ENCODE measurements around the gene ZEB2.

- TF ChIP-seq CTCF (IDR thresholded peaks at IDR 0.05) (no peak), POLR2A (IDR thresholded peaks at IDR 0.05) (no peak)
Measured at GRCh38 chr2:144489315-144489916, 30.5 kb downstream of the ZEB2 start.

All from adrenal gland (tissue), 5 donors.